GM12878 (cell line): ENCODE measurements around the gene MTFP1. TPM values are rescaled to one million over a fixed set of nuclear protein-coding genes. Genes with fewer than 3 reads are reported as not detected.
A peak's percentile ranks its signal among the peaks of the same experiment; 100 is the strongest.

Experiments used
- ATAC-seq: fragments of 200-7000 bp; cut with Tn5 transposase; 3 replicates; pipeline ENCODE4 v1.9.1; 2020; ENCODE audit warnings: mild to moderate bottlenecking, moderate library complexity
- BruUV-seq: library from RNA; stranded (reverse); fragments of 400-500 nt; replicated peaks from 2 replicates; lab custom pipeline; 2021; lab: Mats Ljungman, UMichigan
- CTCF ChIA-PET: fragments of 300-600 bp; sonication (Branson Sonifier 250); formaldehyde crosslinking; extraction: SDS; loops from one replicate; lab custom pipeline; 2021; ENCODE audit warnings: inconsistent platforms; lab: Yijun Ruan, JAX
- POLR2A ChIA-PET: fragments of 350-600 bp; formaldehyde crosslinking; extraction: SDS; loops from one replicate; lab custom pipeline; 2021; ENCODE audit warnings: inconsistent platforms; lab: Charles Lee
- RAD21 ChIA-PET: fragments of 300-600 bp; sonication (Branson Sonifier 250); formaldehyde crosslinking; loops from one replicate; lab custom pipeline; 2023; ENCODE audit warnings: antibody characterized with exemption; ENCODE audit not compliant: unreplicated experiment; lab: Charles Lee
- SMC1A ChIA-PET: fragments of 300-600 bp; sonication (Branson Sonifier 250); formaldehyde crosslinking; loops from one replicate; lab custom pipeline; 2023; ENCODE audit not compliant: unreplicated experiment, uncharacterized antibody; lab: Charles Lee
- DNase-seq: peaks from one replicate; pipeline ENCODE4 v3.0.0-alpha.2; 2011; ENCODE audit warnings: low read depth, low spot score
- FAIRE-seq: peaks from 3 replicates; lab custom pipeline; 2011; peaks lifted over from hg19 to GRCh38; lab: Jason Lieb, UNC
- H2AFZ ChIP-seq: 2 replicates; pipeline ENCODE4 v1.6.0; 2011; ENCODE audit warnings: low read depth, low read length, control low read depth; ENCODE audit not compliant: control insufficient read depth
- H3K27ac ChIP-seq: 2 replicates; pipeline ENCODE4 v1.5.1; 2011; ENCODE audit warnings: control low read depth; ENCODE audit not compliant: control insufficient read depth, insufficient read depth
- H3K27me3 ChIP-seq, 2 experiments: replicated peaks in 1 of 2; 2 replicates each; pipeline versions ENCODE4 v1.6.0 to v1.6.1; 2011; ENCODE audit warnings: low read length in 1 of 2; ENCODE audit not compliant: control insufficient read depth in 2 of 2, insufficient read depth in 2 of 2
- H3K36me3 ChIP-seq, 2 experiments: 2 replicates each; pipeline ENCODE4 v1.5.1; 2011; ENCODE audit warnings: low read length in 1 of 2; ENCODE audit not compliant: control insufficient read depth in 2 of 2, insufficient read depth in 2 of 2
- H3K4me1 ChIP-seq: 2 replicates; pipeline ENCODE4 v1.6.1; 2011; ENCODE audit warnings: mild to moderate bottlenecking, low read length, moderate library complexity, mixed read lengths; ENCODE audit not compliant: control insufficient read depth, insufficient read depth
- H3K4me2 ChIP-seq: 2 replicates; pipeline ENCODE4 v1.6.0; 2011; ENCODE audit warnings: control low read depth; ENCODE audit not compliant: control insufficient read depth, insufficient read depth
- H3K4me3 ChIP-seq: fragments of 200-600 bp; sonication (generic); 2 replicates; pipeline ENCODE4 v1.5.1; 2016
- H3K79me2 ChIP-seq: 2 replicates; pipeline ENCODE4 v1.6.0; 2011; ENCODE audit warnings: low read length; ENCODE audit not compliant: control insufficient read depth, insufficient read depth
- H3K9ac ChIP-seq: 2 replicates; pipeline ENCODE4 v1.8.0; 2011; ENCODE audit warnings: low read length, control low read depth, mixed read lengths; ENCODE audit not compliant: control insufficient read depth, insufficient read depth
- H3K9me3 ChIP-seq: replicated peaks from 3 replicates; pipeline ENCODE4 v1.5.1; 2011; ENCODE audit warnings: mild to moderate bottlenecking, low read length; ENCODE audit not compliant: control insufficient read depth, insufficient read depth
- H4K20me1 ChIP-seq: 2 replicates; pipeline ENCODE4 v1.6.0; 2011; ENCODE audit not compliant: control insufficient read depth, insufficient read depth
- ELK1 ChIP-seq: IDR thresholded peaks from 2 replicates; pipeline ENCODE4 v1.6.1; 2012; ENCODE audit warnings: low read depth, low read length, improper control_type of control experiment
- IKZF2 ChIP-seq, 2 experiments: fragments of 450-650 bp; IDR thresholded peaks; 2 replicates each; pipeline ENCODE4 v1.6.1; 2017; ENCODE audit warnings: mild to moderate bottlenecking in 2 of 2, moderate library complexity in 2 of 2
- NBN ChIP-seq: fragments of 450-650 bp; IDR thresholded peaks from 2 replicates; pipeline ENCODE4 v1.6.1; 2016
- NRF1 ChIP-seq: conservative IDR thresholded peaks from 2 replicates; pipeline ENCODE4 v1.6.1; 2011; ENCODE audit warnings: mild to moderate bottlenecking, low read depth, low read length, improper control_type of control experiment
- POLR2AphosphoS5 ChIP-seq: IDR thresholded peaks from 2 replicates; pipeline ENCODE4 v1.6.1; 2011; ENCODE audit warnings: mild to moderate bottlenecking, low read length, inconsistent platforms
- ZNF207 ChIP-seq: fragments of 450-650 bp; IDR thresholded peaks from 2 replicates; pipeline ENCODE4 v1.6.1; 2014; ENCODE audit warnings: antibody characterized with exemption, mild to moderate bottlenecking, borderline replicate concordance
- ZNF217 ChIP-seq: fragments of 450-650 bp; IDR thresholded peaks from 2 replicates; pipeline ENCODE4 v1.6.1; 2017; ENCODE audit warnings: antibody characterized with exemption, mild to moderate bottlenecking
- ZNF622 ChIP-seq: fragments of 450-650 bp; IDR thresholded peaks from 2 replicates; pipeline ENCODE4 v1.6.1; 2017; ENCODE audit warnings: mild to moderate bottlenecking, inconsistent platforms
- WGBS: methylation state at CpG from one replicate; pipeline ENCODE4 v1.1.6; 2016; ENCODE audit warnings: low lambda C conversion rate; ENCODE audit not compliant: insufficient replicate concordance, insufficient coverage; ENCODE audit errors: missing lambda C conversion rate; 5-methylcytosine and 5-hydroxymethylcytosine counted together
- in situ Hi-C: fragments of 300-500 bp; cut with MboI; formaldehyde crosslinking; loops from 9 replicates; pipeline ENCODE4 v1.14.3; 2018; ENCODE audit warnings: mixed read lengths
- intact Hi-C: fragments of 100-400 bp; cut with micrococcal nuclease; formaldehyde crosslinking; loops from one replicate; pipeline ENCODE4 v1.14.2; 2022; ENCODE audit not compliant: unreplicated experiment
- polyA plus RNA-seq, 11 experiments: library from polyadenylated mRNA; depleted of rRNA in 4 of 11; unstranded in 6 of 11; stranded (reverse) in 5 of 11; fragments of >200 nt; fragmentation: Nextera tagmentation in 4 of 11; fragmentation: Illumina TruSeq in 1 of 11; extraction: Ambion mirVana in 4 of 11; extraction: Trizol in 1 of 11; gene quantifications; 1 replicate in 1 of 11; 2 replicates in 10 of 11; pipeline versions ENCODE4 v1.2.1 to v1.2.3, GENCODE V29; 2011 to 2016; ENCODE audit warnings: inconsistent platforms in 2 of 11, missing spikeins in 2 of 11, low read depth in 1 of 11
- total RNA-seq, 4 experiments: library from RNA; depleted of rRNA in 3 of 4; stranded (reverse); fragments of >200 nt in 3 of 4; fragmentation: Illumina TruSeq in 1 of 4; extraction: Trizol in 1 of 4; gene quantifications; 2 replicates each; pipeline versions ENCODE4 v1.2.1 to v1.2.3, GENCODE V29; 2013 to 2021
- TF ChIP-seq, protein P1 (sequence below): IDR thresholded peaks from 2 replicates; pipeline ENCODE4 v1.6.1; 2012; ENCODE audit warnings: improper control_type of control experiment, low read depth, low read length; ENCODE audit not compliant: insufficient replicate concordance
- TF ChIP-seq, protein P2 (sequence below): fragments of 450-650 bp; IDR thresholded peaks from 2 replicates; pipeline ENCODE4 v1.6.1; 2017; ENCODE audit warnings: borderline replicate concordance

MTFP1 gene
- total and polyA plus RNA-seq, 10 of the 15 experiments (the other 5 are each of a cell fraction or from before 2014, with no cell fraction given), result 20.5 to 133 (median 59.8) TPM

- DNase-seq, result no peak
- Histone ChIP-seq H3K9ac (peak overlapping the region; percentile 87), H2AFZ (no peak overlapping the region), H3K79me2 (peaks cover 45% of the 10 kb centered on the region), H3K4me3 (peak overlapping the region; percentile 86), H3K27ac (peak overlapping the region; percentile 91), H3K36me3 (peaks cover 0 to 17% of the 10 kb centered on the region in 2 experiments; a peak in 2 of 4 replicates), H3K4me2 (peak overlapping the region; percentile 83), H3K9me3 (no peaks in the 10 kb centered on the region; the same call in 2 of the 3 replicates), H3K4me1 (peaks cover 22% of the 10 kb centered on the region), H4K20me1 (no peaks in the 10 kb centered on the region), H3K27me3 (no peaks in the 10 kb centered on the region)
- CTCF ChIA-PET, result interaction anchor here (0.7 to 7.5 kb wide), 11 partner anchors 10 to 184 kb away, joined by 3 to 172 read pairs (median 7); partner anchors contain the start of genes CASTOR1, CCDC157, RNF215 and SEC14L2
- RAD21 ChIA-PET, result interaction anchor here (1.1 to 7.3 kb wide), 8 partner anchors 8 to 134 kb away, joined by 3 to 137 read pairs (median 13); partner anchors contain the start of genes CASTOR1, RNF215, SEC14L2 and TBC1D10A
- in situ Hi-C loops (no loop called here), intact Hi-C loops (no loop called here)
- BruUV-seq, result no TSS peak
- no peak for ATAC-seq
- TF ChIP-seq, protein P1, sequence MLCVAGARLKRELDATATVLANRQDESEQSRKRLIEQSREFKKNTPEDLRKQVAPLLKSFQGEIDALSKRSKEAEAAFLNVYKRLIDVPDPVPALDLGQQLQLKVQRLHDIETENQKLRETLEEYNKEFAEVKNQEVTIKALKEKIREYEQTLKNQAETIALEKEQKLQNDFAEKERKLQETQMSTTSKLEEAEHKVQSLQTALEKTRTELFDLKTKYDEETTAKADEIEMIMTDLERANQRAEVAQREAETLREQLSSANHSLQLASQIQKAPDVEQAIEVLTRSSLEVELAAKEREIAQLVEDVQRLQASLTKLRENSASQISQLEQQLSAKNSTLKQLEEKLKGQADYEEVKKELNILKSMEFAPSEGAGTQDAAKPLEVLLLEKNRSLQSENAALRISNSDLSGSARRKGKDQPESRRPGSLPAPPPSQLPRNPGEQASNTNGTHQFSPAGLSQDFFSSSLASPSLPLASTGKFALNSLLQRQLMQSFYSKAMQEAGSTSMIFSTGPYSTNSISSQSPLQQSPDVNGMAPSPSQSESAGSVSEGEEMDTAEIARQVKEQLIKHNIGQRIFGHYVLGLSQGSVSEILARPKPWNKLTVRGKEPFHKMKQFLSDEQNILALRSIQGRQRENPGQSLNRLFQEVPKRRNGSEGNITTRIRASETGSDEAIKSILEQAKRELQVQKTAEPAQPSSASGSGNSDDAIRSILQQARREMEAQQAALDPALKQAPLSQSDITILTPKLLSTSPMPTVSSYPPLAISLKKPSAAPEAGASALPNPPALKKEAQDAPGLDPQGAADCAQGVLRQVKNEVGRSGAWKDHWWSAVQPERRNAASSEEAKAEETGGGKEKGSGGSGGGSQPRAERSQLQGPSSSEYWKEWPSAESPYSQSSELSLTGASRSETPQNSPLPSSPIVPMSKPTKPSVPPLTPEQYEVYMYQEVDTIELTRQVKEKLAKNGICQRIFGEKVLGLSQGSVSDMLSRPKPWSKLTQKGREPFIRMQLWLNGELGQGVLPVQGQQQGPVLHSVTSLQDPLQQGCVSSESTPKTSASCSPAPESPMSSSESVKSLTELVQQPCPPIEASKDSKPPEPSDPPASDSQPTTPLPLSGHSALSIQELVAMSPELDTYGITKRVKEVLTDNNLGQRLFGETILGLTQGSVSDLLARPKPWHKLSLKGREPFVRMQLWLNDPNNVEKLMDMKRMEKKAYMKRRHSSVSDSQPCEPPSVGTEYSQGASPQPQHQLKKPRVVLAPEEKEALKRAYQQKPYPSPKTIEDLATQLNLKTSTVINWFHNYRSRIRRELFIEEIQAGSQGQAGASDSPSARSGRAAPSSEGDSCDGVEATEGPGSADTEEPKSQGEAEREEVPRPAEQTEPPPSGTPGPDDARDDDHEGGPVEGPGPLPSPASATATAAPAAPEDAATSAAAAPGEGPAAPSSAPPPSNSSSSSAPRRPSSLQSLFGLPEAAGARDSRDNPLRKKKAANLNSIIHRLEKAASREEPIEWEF, result no peak
- TF ChIP-seq, protein P2, sequence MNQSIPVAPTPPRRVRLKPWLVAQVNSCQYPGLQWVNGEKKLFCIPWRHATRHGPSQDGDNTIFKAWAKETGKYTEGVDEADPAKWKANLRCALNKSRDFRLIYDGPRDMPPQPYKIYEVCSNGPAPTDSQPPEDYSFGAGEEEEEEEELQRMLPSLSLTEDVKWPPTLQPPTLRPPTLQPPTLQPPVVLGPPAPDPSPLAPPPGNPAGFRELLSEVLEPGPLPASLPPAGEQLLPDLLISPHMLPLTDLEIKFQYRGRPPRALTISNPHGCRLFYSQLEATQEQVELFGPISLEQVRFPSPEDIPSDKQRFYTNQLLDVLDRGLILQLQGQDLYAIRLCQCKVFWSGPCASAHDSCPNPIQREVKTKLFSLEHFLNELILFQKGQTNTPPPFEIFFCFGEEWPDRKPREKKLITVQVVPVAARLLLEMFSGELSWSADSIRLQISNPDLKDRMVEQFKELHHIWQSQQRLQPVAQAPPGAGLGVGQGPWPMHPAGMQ, result no peak
- TF ChIP-seq ZNF207 (no peak), ZNF622 (no peak), ELK1 (no peak), ZNF217 (no peak), POLR2AphosphoS5 (no peak), IKZF2 (IDR thresholded peaks at IDR 0.05) (no peak), NRF1 (no peak), NBN (no peak)
- SMC1A ChIA-PET, result interaction anchor here (0.8 to 6.0 kb wide), 16 partner anchors 10 to 135 kb away, joined by 3 to 69 read pairs (median 4); partner anchors contain the start of genes CASTOR1, RNF215 and SEC14L2
- POLR2A ChIA-PET, result interaction anchor here (0.6 to 6.4 kb wide), 18 partner anchors 8 to 312 kb away, joined by 3 to 60 read pairs (median 4); partner anchors contain the start of genes CCDC157, RNF215, SEC14L2 and SF3A1
- no peak for FAIRE-seq
- whole genome bisulfite sequencing, result 46% methylated on average over 18 of the region's 18 CpGs
Measured at GRCh38 chr22:30422481-30423300, 2.9 kb upstream of the MTFP1 start.
